H1 (cell line): Measurements from ENCODE around the gene CLDN3. TPM values are rescaled to one million over a fixed set of nuclear protein-coding genes. Genes with fewer than 3 reads are reported as not detected.

ENCODE experiments used
- BACH1 ChIP-seq: IDR thresholded peaks from 2 replicates; pipeline ENCODE4 v1.6.1; 2012; ENCODE audit warnings: low read length, improper control_type of control experiment
- CEBPB ChIP-seq: IDR thresholded peaks from 2 replicates; pipeline ENCODE4 v1.6.1; 2012; ENCODE audit warnings: low read depth, low read length
- CHD2 ChIP-seq: IDR thresholded peaks from 2 replicates; pipeline ENCODE4 v1.6.1; 2012; ENCODE audit warnings: low read length, improper control_type of control experiment
- CREB1 ChIP-seq: IDR thresholded peaks from 2 replicates; pipeline ENCODE4 v1.6.1; 2012; ENCODE audit warnings: inconsistent platforms
- NANOG ChIP-seq: IDR thresholded peaks from 2 replicates; pipeline ENCODE4 v1.6.1; 2011; ENCODE audit warnings: low read length, low read depth, mild to moderate bottlenecking, inconsistent platforms; ENCODE audit not compliant: insufficient read depth, poor library complexity, severe bottlenecking
- RNF2 ChIP-seq: fragments of 200-900, 300-1000 bp; sonication (generic); IDR thresholded peaks from 2 replicates; pipeline ENCODE4 v1.7.1; 2016; ENCODE audit warnings: borderline replicate concordance, low read depth, mild to moderate bottlenecking, antibody characterized with exemption, low read length; ENCODE audit not compliant: poor library complexity, severe bottlenecking; ENCODE audit errors: missing control alignments
- SP1 ChIP-seq: IDR thresholded peaks from 2 replicates; pipeline ENCODE4 v1.6.1; 2011; ENCODE audit warnings: low read depth, low read length
- TCF12 ChIP-seq: IDR thresholded peaks from 2 replicates; pipeline ENCODE4 v1.6.1; 2011; ENCODE audit warnings: low read depth, mild to moderate bottlenecking, low read length
- polyA plus RNA-seq, 7 experiments: library from polyadenylated mRNA; depleted of rRNA in 3 of 7; stranded (reverse) in 5 of 7; unstranded in 2 of 7; fragments of >200 nt in 5 of 7; fragments of 200-250 nt in 2 of 7; gene quantifications; 1 replicate in 5 of 7; 2 replicates in 1 of 7; 4 replicates in 1 of 7; pipeline versions ENCODE4 v1.2.1 to v1.2.3, GENCODE V29; 2011 to 2013; ENCODE audit warnings: missing spikeins in 2 of 7, mixed read lengths in 2 of 7
- total RNA-seq: library from RNA; stranded (reverse); fragmentation: NEBNext Ultra II Directional; extraction: Animal tissue kit (Norgen Biotek cat#: 25700); gene quantifications from 2 replicates; pipeline ENCODE4 v1.2.1, GENCODE V29; 2021
- TF ChIP-seq, protein P1 (sequence below): IDR thresholded peaks from 2 replicates; pipeline ENCODE4 v1.6.1; 2012; ENCODE audit warnings: low read length, inconsistent platforms

Gene CLDN3
- total and polyA plus RNA-seq, 2 of the 8 experiments (the other 6 are each of a cell fraction or from before 2014, with no cell fraction given): 19.1 to 65.2 TPM

- TF ChIP-seq BACH1 (no peak), SP1 (peak; percentile 79), RNF2 (no peak), TCF12 (peak; percentile 96), CHD2 (0 out of 2 replicates have a peak, but pooled peaks have one; percentile 22), NANOG (peak; percentile 78), CEBPB (no peak), CREB1 (peak; percentile 60)
- TF ChIP-seq, protein P1, sequence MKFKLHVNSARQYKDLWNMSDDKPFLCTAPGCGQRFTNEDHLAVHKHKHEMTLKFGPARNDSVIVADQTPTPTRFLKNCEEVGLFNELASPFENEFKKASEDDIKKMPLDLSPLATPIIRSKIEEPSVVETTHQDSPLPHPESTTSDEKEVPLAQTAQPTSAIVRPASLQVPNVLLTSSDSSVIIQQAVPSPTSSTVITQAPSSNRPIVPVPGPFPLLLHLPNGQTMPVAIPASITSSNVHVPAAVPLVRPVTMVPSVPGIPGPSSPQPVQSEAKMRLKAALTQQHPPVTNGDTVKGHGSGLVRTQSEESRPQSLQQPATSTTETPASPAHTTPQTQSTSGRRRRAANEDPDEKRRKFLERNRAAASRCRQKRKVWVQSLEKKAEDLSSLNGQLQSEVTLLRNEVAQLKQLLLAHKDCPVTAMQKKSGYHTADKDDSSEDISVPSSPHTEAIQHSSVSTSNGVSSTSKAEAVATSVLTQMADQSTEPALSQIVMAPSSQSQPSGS: peak; percentile 48; the same call in 1 of the 2 replicates
Measured at GRCh38 chr7:73741600-73741999, 28.5 kb downstream of the CLDN3 start (continued).
